Epidermal melanocyte (primary cell): ENCODE data around the gene PPIP5K1.
"Not testable (repeated sequence)": the region's sequence is repeated elsewhere in the genome, so short reads cannot be mapped to it uniquely, and the experiment has no call there.

Experiments
- DNase-seq: peaks from one replicate; pipeline ENCODE4 v3.0.0; 2011; ENCODE audit warnings: low spot score; ENCODE audit not compliant: insufficient read length

The PPIP5K1 gene

DNA sequence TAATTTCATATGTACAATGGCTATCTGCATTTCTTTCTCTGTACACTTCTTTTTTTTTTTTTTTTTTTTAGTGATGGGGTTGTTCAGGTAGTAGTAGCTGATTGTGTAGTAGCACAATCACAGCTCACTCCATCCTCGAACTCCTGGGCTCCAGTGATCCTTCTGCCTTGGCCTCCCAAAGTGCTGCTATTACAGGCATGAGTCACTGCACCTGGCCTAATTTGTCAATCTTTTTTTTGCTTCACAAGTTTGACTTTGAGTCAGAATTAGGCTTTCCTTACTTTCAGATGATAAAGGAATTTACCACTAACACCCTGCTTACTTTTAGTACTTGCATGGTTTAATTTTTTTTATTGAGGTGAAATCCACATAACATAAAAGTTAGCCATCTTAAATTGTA is 44.6 kb downstream of the PPIP5K1 start:
- no peak for DNase-seq

DNA sequence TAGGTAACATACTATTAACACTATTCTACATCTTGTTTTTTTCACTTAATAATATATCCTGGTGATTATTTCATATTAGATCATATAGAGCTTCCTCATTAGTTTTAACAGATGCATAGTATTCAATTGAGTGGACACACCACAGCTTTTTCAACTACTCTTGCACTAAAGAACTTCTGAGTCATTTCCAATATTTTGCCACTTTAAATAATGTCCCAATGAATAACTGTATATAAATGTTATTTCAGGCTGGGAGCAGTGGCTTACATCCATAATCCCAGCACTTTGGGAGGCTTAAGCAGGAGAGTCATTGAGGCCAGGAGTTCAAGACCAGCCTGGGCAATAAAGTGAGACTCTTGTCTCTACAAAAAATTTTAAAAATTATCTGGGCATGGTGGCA is 45.7 kb downstream of the PPIP5K1 start:
- no peak for DNase-seq

- DNase-seq: no peak
These were observed 48.2 kb downstream of the PPIP5K1 start for GRCh38 chr15:43541785-43542184.

- no peak for DNase-seq
These were observed 51.9 kb downstream of the PPIP5K1 start for GRCh38 chr15:43538091-43538490.

GRCh38 chr15:43534897-43535296 is 55.1 kb downstream of the PPIP5K1 start:
- no peak for DNase-seq

GRCh38 chr15:43532826-43533225 is 57.2 kb downstream of the PPIP5K1 start:
- not testable (repeated sequence) for DNase-seq

DNA sequence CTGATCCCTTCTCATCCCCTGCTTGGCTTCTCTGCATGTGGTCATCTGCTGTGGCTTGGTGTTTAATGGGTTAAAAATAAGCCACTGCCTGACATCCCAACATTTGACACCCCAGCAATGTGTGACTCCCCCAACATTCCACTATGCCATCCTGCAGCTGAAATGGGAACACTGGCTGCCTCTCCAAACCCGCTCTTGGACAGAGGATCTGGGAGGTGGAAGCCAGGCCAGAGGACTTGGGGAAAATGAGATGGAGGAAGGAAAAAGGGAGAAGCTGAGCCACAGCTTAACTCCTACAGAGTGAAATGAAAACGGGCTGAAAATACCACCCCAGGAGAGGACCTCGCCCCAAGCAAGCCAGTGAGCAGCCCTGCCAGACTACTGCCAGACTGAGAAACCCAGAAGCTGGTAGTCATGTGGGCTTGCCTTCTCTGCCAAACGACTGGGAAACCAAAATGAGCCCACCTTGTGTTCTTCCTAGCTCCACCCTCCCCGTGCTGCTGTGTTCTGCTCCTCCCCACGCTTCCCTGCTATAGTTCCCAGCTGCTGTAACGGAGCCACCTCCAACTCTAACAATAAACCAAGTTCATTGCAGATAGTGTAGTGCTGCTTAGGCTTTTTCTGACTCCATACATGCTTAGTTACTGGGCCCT is 58.9 kb downstream of the PPIP5K1 start:
- no peak for DNase-seq

GRCh38 chr15:43529587-43530345 is 60.2 kb downstream of the PPIP5K1 start:
- DNase-seq: no peak

- no peak for DNase-seq
These were observed 60.9 kb downstream of the PPIP5K1 start for GRCh38 chr15:43529141-43529540.

DNA sequence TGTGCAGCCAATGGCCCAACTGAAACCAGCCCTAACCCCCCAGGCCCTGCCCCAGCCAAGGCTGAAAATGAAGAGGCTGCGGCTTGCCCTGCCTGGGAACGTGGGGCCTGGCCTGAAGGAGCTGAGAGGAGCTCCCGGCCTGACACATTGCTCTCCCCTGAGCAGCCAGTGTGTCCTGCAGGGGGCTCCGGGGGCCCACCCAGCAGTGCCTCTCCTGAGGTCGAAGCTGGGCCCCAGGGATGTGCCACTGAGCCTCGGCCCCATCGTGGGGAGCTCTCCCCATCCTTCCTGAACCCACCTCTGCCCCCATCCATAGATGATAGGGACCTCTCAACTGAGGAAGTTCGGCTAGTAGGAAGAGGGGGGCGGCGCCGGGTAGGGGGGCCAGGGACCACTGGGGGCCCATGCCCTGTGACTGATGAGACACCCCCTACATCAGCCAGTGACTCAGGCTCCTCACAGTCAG is 61.4 kb downstream of the PPIP5K1 start:
- no peak for DNase-seq

DNA sequence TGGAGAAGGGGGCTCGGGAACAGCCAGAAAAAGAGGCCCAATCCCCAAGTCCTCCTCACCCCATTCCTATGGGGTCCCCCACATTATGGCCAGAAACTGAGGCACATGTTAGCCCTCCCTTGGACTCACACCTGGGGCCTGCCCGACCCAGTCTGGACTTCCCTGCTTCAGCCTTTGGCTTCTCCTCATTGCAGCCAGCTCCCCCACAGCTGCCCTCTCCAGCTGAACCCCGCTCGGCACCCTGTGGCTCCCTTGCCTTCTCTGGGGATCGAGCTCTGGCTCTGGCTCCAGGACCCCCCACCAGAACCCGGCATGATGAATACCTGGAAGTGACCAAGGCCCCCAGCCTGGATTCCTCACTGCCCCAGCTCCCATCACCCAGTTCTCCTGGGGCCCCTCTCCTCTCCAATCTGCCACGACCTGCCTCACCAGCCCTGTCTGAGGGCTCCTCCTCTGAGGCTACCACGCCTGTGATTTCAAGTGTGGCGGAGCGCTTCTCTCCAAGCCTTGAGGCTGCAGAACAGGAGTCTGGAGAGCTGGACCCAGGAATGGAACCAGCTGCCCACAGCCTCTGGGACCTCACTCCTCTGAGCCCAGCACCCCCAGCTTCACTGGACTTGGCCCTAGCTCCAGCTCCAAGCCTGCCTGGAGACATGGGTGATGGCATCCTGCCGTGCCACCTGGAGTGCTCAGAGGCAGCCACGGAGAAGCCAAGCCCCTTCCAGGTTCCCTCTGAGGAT is 62.0 kb downstream of the PPIP5K1 start:
- no peak for DNase-seq

DNA sequence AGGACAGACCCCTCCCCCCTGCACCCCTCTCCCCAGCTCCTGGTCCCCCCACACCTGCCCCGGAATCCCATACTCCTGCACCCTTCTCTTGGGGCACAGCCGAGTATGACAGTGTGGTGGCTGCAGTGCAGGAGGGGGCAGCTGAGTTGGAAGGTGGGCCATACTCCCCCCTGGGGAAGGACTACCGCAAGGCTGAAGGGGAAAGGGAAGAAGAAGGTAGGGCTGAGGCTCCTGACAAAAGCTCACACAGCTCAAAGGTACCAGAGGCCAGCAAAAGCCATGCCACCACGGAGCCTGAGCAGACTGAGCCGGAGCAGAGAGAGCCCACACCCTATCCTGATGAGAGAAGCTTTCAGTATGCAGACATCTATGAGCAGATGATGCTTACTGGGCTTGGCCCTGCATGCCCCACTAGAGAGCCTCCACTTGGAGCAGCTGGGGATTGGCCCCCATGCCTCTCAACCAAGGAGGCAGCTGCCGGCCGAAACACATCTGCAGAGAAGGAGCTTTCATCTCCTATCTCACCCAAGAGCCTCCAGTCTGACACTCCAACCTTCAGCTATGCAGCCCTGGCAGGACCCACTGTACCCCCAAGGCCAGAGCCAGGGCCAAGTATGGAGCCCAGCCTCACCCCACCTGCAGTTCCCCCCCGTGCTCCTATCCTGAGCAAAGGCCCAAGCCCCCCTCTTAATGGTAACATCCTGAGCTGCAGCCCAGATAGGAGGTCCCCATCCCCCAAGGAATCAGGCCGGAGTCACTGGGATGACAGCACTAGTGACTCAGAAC is 62.8 kb downstream of the PPIP5K1 start:
- DNase-seq: no peak

- no peak for DNase-seq
These were observed 63.6 kb downstream of the PPIP5K1 start for GRCh38 chr15:43526261-43526930.

DNA sequence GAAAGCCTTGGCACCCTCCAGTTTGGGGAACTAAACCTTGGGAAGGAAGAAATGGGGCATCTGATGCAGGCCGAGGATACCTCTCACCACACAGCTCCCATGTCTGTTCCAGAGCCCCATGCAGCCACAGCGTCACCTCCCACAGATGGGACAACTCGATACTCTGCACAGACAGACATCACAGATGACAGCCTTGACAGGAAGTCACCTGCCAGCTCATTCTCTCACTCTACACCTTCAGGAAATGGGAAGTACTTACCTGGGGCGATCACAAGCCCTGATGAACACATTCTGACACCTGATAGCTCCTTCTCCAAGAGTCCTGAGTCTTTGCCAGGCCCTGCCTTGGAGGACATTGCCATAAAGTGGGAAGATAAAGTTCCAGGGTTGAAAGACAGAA is 64.9 kb downstream of the PPIP5K1 start:
- no peak for DNase-seq

GRCh38 chr15:43524254-43524845 is 65.7 kb downstream of the PPIP5K1 start:
- no peak for DNase-seq

DNA sequence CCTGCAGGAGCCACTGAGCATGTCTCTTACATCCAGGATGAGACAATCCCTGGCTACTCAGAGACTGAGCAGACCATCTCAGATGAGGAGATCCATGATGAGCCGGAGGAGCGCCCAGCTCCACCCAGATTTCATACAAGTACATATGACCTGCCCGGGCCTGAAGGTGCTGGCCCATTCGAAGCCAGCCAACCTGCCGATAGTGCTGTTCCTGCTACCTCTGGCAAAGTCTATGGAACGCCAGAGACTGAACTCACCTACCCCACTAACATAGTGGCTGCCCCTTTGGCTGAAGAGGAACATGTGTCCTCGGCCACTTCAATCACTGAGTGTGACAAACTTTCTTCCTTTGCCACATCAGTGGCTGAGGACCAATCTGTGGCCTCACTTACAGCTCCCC is 66.4 kb downstream of the PPIP5K1 start:
- DNase-seq: no peak

GRCh38 chr15:43522247-43522646 is 67.8 kb downstream of the PPIP5K1 start:
- DNase-seq: no peak

- no peak for DNase-seq
These were observed 68.6 kb downstream of the PPIP5K1 start for GRCh38 chr15:43521419-43521818.

DNA sequence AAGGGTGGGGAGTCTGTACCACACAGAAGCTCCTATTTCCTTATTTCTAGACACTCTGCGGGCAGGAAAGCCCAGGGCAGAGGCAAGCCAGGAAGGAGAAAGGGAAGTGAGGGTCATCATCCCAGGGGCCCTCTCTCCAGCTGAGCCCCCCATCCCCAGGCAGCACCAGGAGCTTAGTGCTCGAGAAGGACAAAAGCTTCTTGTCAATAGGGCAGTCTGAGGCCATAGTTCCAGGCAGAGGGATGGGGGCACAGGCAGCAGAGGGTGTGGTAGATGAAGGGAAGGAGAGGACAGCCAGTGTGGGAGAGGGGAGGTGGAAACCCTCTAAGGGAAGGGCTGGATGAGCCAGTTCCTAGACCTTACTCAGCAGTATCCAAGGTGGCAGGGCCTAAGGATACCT is 69.9 kb downstream of the PPIP5K1 start:
- DNase-seq: no peak

- no peak for DNase-seq
These were observed 70.8 kb downstream of the PPIP5K1 start for GRCh38 chr15:43519196-43519595.
